Adrenal gland (tissue), 5 donors: ENCODE data around the gene BEND6.

Experiments
- CTCF ChIP-seq, 6 experiments: fragments of 450-650 bp in 4 of 6; fragments of 200-600 bp in 2 of 6; sonication (generic) in 1 of 6; IDR thresholded peaks; 1 replicate in 5 of 6; 2 replicates in 1 of 6; pipeline versions ENCODE4 v1.5.1 to v1.8.0; 2016 to 2021; ENCODE audit warnings: antibody characterized with exemption in 6 of 6, mild to moderate bottlenecking in 2 of 6, moderate library complexity in 1 of 6
- POLR2A ChIP-seq, 2 donors: fragments of 450-650 bp; IDR thresholded peaks; one replicate each; pipeline ENCODE4 v1.6.1; 2017; ENCODE audit warnings: antibody characterized with exemption in 2 of 2, mild to moderate bottlenecking in 2 of 2, moderate library complexity in 1 of 2
- donor health status: DM: no; HTN: no; CAD: no.

GRCh38 chr6:57029213-57029612 lies 74.3 kb downstream of the BEND6 start:
- TF ChIP-seq CTCF (IDR thresholded peaks at IDR 0.05) (no peak), POLR2A (IDR thresholded peaks at IDR 0.05) (no peak)
